ENCODE results near the gene SETX.

DNA sequence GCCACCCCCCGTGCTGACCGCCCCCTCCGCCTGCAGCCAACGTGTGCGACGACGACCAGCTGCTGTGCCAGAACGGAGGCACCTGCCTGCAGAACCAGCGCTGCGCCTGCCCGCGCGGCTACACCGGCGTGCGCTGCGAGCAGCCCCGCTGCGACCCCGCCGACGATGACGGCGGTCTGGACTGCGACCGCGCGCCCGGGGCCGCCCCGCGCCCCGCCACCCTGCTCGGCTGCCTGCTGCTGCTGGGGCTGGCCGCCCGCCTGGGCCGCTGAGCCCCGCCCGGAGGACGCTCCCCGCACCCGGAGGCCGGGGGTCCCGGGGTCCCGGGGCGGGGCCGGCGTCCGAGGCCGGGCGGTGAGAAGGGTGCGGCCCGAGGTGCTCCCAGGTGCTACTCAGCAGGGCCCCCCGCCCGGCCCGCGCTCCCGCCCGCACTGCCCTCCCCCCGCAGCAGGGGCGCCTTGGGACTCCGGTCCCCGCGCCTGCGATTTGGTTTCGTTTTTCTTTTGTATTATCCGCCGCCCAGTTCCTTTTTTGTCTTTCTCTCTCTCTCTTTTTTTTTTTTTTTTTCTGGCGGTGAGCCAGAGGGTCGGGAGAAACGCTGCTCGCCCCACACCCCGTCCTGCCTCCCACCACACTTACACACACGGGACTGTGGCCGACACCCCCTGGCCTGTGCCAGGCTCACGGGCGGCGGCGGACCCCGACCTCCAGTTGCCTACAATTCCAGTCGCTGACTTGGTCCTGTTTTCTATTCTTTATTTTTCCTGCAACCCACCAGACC is 112.8 kb downstream of the SETX start:
- TF ChIP-seq GATA3 (IDR thresholded peaks at IDR 0.05; ENCODE audit: low read depth, low read length), result no peak
- TF ChIP-seq GATA2 (IDR thresholded peaks at IDR 0.05; ENCODE audit: low read depth, low read length), result no peak
